Ovary (tissue), 9 donors: ENCODE data around the gene SORCS2. TPM values are rescaled to one million over a fixed set of nuclear protein-coding genes. Genes with fewer than 3 reads are reported as not detected.

Source experiments
- DNase-seq, 5 donors: peaks; one replicate each; pipeline ENCODE4 v3.0.0-alpha.2; 2019 to 2020
- H3K27ac ChIP-seq, 2 donors: fragments of 200-600 bp; one replicate each; pipeline versions ENCODE4 v1.5.1 to v1.8.0; 2019 to 2022
- H3K27me3 ChIP-seq: fragments of 200-600 bp; one replicate; pipeline ENCODE4 v1.8.0; 2022
- H3K36me3 ChIP-seq: fragments of 200-600 bp; sonication (generic); one replicate; pipeline ENCODE4 v1.5.1; 2019
- H3K4me1 ChIP-seq: one replicate; pipeline ENCODE4 v1.8.1; 2013; ENCODE audit warnings: mild to moderate bottlenecking, moderate library complexity; ENCODE audit not compliant: insufficient read depth
- H3K4me3 ChIP-seq: fragments of 200-600 bp; sonication (generic); one replicate; pipeline ENCODE4 v1.5.1; 2017
- H3K9me3 ChIP-seq, 2 donors: fragments of 200-600 bp in 1 of 2; sonication (generic) in 1 of 2; one replicate each; pipeline versions ENCODE4 v1.5.1 to v1.8.1; 2013 to 2019; ENCODE audit warnings: mild to moderate bottlenecking in 1 of 2, moderate library complexity in 1 of 2
- EP300 ChIP-seq: sonication (generic); formaldehyde crosslinking; IDR thresholded peaks from one replicate; pipeline ENCODE4 v1.6.1; 2017; ENCODE audit warnings: antibody characterized with exemption
- POLR2A ChIP-seq: fragments of 450-650 bp; IDR thresholded peaks from one replicate; pipeline ENCODE4 v1.6.1; 2017; ENCODE audit warnings: antibody characterized with exemption, mild to moderate bottlenecking, moderate library complexity
- WGBS, 3 donors: extraction: QIAGEN DNeasy Blood & Tissue Kit in 1 of 3; methylation state at CpG; one replicate each; pipeline versions ENCODE4 v1.1.5 to v1.1.7; 2013 to 2017; 5-methylcytosine and 5-hydroxymethylcytosine counted together
- intact Hi-C, 4 donors: fragments of 100-400 bp; cut with DNase I; formaldehyde crosslinking; loops; one replicate each; pipeline versions ENCODE4 v1.11.0 to v1.15.1; 2022 to 2023
- polyA plus RNA-seq, 2 donors: library from polyadenylated mRNA; stranded (reverse); fragments of 200-250 nt in 1 of 2; fragments of 350-450 nt in 1 of 2; fragmentation: Illumina TruSeq in 1 of 2; extraction: RNeasy Lipid Tissue Mini Kit (QIAGEN cat#74804) in 1 of 2; gene quantifications; one replicate each; pipeline ENCODE4 v1.2.3, GENCODE V29; 2013 to 2014
- total RNA-seq, 7 donors: library from RNA; depleted of rRNA in 2 of 7; stranded (reverse); fragments of >200 nt in 2 of 7; fragmentation: NEBNext Ultra II Directional in 3 of 7; extraction: Animal tissue kit (Norgen Biotek cat#: 25700) in 3 of 7; gene quantifications; one replicate each; pipeline versions ENCODE4 v1.1.0 to v1.2.4, GENCODE V29; 2016 to 2023
- TF ChIP-seq, protein P1 (sequence below), 3 donors: fragments of 450-650 bp in 2 of 3; fragments of 200-600 bp in 1 of 3; IDR thresholded peaks; one replicate each; pipeline versions ENCODE4 v1.5.1 to v1.8.0; 2016 to 2022; ENCODE audit warnings: antibody characterized with exemption in 3 of 3, mild to moderate bottlenecking in 1 of 3
- donor health status: DM: no; HTN: no; CAD: no; lungs with moderate emphysema.
- donor health status: DM: no; HTN: no; CAD: no.
- donor health status: Bipolar disorder and iron deficiency.
- donor health status: DM: yes; HTN: yes; CAD: no.
- donor health status: DM: no; HTN: no; CAD: no.
- donor health status: DM: yes; HTN: yes; CAD: no.

SORCS2 gene
- total and polyA plus RNA-seq, 9 donors = 0.60 to 23.9 (median 7.1) TPM

- no peaks in the 10 kb centered on the region for H3K36me3 ChIP-seq
- intact Hi-C loops = no loop called here
- H3K4me1 ChIP-seq = peaks cover 4% of the 10 kb centered on the region
- WGBS, 3 donors = 83 to 95% (median 90%) methylated on average over 5 of the region's 5 CpGs
- no peak overlapping the region for H3K4me3 ChIP-seq
- H3K27ac ChIP-seq = no peak overlapping the region
- no peaks in the 10 kb centered on the region for H3K9me3 ChIP-seq
- H3K27me3 ChIP-seq = no peaks in the 10 kb centered on the region
- TF ChIP-seq, protein P1, sequence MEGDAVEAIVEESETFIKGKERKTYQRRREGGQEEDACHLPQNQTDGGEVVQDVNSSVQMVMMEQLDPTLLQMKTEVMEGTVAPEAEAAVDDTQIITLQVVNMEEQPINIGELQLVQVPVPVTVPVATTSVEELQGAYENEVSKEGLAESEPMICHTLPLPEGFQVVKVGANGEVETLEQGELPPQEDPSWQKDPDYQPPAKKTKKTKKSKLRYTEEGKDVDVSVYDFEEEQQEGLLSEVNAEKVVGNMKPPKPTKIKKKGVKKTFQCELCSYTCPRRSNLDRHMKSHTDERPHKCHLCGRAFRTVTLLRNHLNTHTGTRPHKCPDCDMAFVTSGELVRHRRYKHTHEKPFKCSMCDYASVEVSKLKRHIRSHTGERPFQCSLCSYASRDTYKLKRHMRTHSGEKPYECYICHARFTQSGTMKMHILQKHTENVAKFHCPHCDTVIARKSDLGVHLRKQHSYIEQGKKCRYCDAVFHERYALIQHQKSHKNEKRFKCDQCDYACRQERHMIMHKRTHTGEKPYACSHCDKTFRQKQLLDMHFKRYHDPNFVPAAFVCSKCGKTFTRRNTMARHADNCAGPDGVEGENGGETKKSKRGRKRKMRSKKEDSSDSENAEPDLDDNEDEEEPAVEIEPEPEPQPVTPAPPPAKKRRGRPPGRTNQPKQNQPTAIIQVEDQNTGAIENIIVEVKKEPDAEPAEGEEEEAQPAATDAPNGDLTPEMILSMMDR (IDR thresholded peaks at IDR 0.05) = no peak
- TF ChIP-seq POLR2A (no peak), EP300 (no peak)
- no peak for DNase-seq
Measured at GRCh38 chr4:7632971-7633370, 440.6 kb downstream of the SORCS2 start.

DNA sequence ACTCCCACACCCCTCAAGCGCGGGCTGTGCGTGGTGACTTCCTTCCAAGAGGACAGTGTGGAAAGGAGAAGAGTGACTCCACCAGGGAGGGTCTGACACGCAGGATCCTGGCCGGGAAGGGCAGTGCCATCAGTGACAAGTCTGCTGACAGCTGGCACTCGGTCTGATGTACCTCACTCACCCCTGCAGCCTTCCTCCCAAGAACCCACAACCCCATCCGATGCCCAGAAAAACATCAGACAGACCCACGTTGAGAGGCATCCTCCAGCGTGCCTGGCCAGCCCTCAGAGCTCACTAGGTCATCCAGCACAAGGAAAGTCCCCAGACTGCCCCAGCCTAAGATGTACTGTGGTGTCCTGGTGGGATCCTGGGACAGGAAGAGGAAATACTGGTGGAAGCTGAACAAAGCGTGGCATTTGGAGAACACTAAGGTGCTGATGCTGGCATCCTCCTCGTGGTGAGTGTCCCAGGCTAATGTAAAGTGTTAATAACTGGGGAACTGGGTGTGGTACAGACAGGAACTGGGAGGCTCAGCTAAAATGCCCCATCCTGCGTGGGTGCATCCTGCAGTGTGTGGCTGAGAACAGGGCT lies 442.4 kb downstream of the SORCS2 start:
- H3K27ac ChIP-seq = no peak overlapping the region
- no peaks in the 10 kb centered on the region for H3K9me3 ChIP-seq
- no peaks in the 10 kb centered on the region for H3K36me3 ChIP-seq
- no peak for TF ChIP-seq EP300
- TF ChIP-seq, protein P1 (IDR thresholded peaks at IDR 0.05) = no peak
- TF ChIP-seq POLR2A = no peak
- intact Hi-C loops = no loop called here
- no peak for DNase-seq
- no peaks in the 10 kb centered on the region for H3K27me3 ChIP-seq
- H3K4me3 ChIP-seq = no peak overlapping the region
- peaks cover 4% of the 10 kb centered on the region for H3K4me1 ChIP-seq
- 61 to 68% (median 66%) methylated on average over 12 of the region's 12 CpGs for WGBS, 3 donors

- no peak for DNase-seq
- Histone ChIP-seq H3K4me1 (peaks cover 4% of the 10 kb centered on the region), H3K9me3 (no peaks in the 10 kb centered on the region), H3K4me3 (no peak overlapping the region), H3K27me3 (no peaks in the 10 kb centered on the region), H3K36me3 (no peaks in the 10 kb centered on the region), H3K27ac (no peak overlapping the region)
- TF ChIP-seq POLR2A (no peak), EP300 (no peak)
- TF ChIP-seq, protein P1 (IDR thresholded peaks at IDR 0.05) = no peak
- intact Hi-C loops = no loop called here
- 78 to 81% (median 80%) methylated on average over 25 of the region's 25 CpGs for WGBS, 3 donors
Measured at GRCh38 chr4:7635445-7636239, 443.3 kb downstream of the SORCS2 start.

DNA sequence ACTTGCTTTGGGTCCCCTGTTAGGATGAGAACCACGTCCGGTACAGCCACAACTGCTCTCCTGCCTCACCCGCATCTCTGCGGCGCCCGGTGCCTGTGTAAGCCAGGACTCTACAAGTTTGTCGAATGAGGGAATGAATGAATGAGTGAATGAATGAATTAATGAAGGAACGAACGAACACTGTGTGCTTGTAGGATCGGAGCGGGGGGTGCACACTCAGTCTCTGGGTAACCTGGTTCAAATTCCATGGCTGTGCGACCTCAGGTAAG lies 443.8 kb downstream of the SORCS2 start:
- Histone ChIP-seq H3K4me3 (no peak overlapping the region), H3K9me3 (no peaks in the 10 kb centered on the region), H3K27ac (no peak overlapping the region), H3K36me3 (no peaks in the 10 kb centered on the region), H3K4me1 (peaks cover 1% of the 10 kb centered on the region), H3K27me3 (no peaks in the 10 kb centered on the region)
- 96 to 97% (median 97%) methylated on average over 12 of the region's 12 CpGs for WGBS, 3 donors
- DNase-seq = no peak
- no peak for TF ChIP-seq EP300
- TF ChIP-seq, protein P1 (IDR thresholded peaks at IDR 0.05) = no peak
- no peak for TF ChIP-seq POLR2A
- intact Hi-C loops = no loop called here
